ENCODE measurements around the gene NPIPA2. TPM values are rescaled to one million over a fixed set of nuclear protein-coding genes. Genes with fewer than 3 reads are reported as not detected.
"Not testable (repeated sequence)": the region's sequence is repeated elsewhere in the genome, so short reads cannot be mapped to it uniquely, and the experiment has no call there.

Gene NPIPA2
- 6.4 TPM for polyA plus RNA-seq (2013, experiment 1 of 2; ENCODE audit: insufficient read length)
- polyA plus RNA-seq (2013, experiment 2 of 2; ENCODE audit: insufficient read length) = 1.6 TPM

GRCh38 chr16:14742273-14743128 is at the start of gene NPIPA2:
Gene NPIPA2 (plus strand): TSS chr16:14742533. CDS start chr16:14748066, 5,533 bp downstream.
- DNase-seq = not testable (repeated sequence)

DNA sequence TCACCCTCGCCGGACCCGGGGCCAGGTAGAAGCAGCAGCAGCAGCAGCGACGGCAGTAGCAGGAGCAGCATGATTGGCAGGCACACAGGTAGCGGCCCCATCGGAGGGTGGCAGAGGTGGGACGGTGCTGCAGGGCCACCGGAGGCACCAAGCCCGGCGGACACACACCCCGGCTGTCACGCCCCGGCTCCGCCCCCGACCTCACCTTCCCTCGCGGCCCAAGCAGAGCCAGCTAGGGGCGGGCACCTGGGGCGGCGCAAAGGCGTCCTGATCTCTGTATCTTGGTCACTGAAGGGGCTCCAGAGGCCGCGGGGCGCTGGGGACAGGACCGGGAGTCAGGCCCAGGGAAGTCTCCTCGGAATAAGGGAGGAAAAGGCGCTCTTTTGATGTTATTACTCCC is 48.2 kb upstream of the NPIPA2 start, which contains the start of gene PLA2G10:
Gene PLA2G10, minus strand, starts transcription at position 180 of the 400 bp plus-strand sequence. Its CDS starts 79 bp downstream, at position 101.
- DNase-seq = not testable (repeated sequence)

- DNase-seq = not testable (repeated sequence)
Observed at GRCh38 chr16:14701859-14702258, 40.5 kb upstream of the NPIPA2 start.

GRCh38 chr16:14702672-14703071 is 39.7 kb upstream of the NPIPA2 start:
- DNase-seq = not testable (repeated sequence)

- DNase-seq = not testable (repeated sequence)
Observed at GRCh38 chr16:14703156-14704011, 38.9 kb upstream of the NPIPA2 start, which contains the start of gene NPIPA3. Gene NPIPA3 (plus strand): TSS chr16:14703411. CDS start chr16:14708944, 5,533 bp downstream.

DNA sequence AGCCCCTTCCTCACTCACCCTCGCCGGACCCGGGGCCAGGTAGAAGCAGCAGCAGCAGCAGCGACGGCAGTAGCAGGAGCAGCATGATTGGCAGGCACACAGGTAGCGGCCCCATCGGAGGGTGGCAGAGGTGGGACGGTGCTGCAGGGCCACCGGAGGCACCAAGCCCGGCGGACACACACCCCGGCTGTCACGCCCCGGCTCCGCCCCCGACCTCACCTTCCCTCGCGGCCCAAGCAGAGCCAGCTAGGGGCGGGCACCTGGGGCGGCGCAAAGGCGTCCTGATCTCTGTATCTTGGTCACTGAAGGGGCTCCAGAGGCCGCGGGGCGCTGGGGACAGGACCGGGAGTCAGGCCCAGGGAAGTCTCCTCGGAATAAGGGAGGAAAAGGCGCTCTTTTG is 9.1 kb upstream of the NPIPA2 start:
- DNase-seq = not testable (repeated sequence)

GRCh38 chr16:14740832-14741385 is 1.4 kb upstream of the NPIPA2 start:
- DNase-seq = not testable (repeated sequence)

GRCh38 chr16:14741794-14742193 is 539 bp upstream of the NPIPA2 start:
- DNase-seq = not testable (repeated sequence)

- not testable (repeated sequence) for DNase-seq
Observed at GRCh38 chr16:14773654-14774053, 31.3 kb downstream of the NPIPA2 start.

DNA sequence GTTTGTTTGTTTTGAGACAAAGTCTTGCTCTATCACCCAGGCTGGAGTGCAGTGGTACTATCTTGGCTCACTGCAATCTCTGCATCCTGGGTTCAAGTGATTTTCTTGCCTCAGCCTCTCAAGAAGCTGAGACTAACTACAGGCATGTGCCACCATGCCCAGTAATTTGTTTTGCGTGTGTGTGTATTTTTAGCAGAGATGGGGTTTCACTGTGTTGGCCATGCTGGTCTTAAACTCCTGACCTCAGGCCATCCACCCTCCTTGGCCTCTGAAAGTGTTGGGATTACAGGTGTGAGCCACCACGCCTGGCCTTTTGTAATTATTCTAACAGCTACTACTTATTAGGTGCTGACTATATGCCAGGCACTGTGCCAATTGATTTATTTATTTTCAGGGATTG is 33.3 kb downstream of the NPIPA2 start:
- DNase-seq = not testable (repeated sequence)

GRCh38 chr16:14776763-14777162 is 34.4 kb downstream of the NPIPA2 start:
- DNase-seq = not testable (repeated sequence)

GRCh38 chr16:14779368-14779877 is 37.1 kb downstream of the NPIPA2 start:
- DNase-seq = not testable (repeated sequence)

DNA sequence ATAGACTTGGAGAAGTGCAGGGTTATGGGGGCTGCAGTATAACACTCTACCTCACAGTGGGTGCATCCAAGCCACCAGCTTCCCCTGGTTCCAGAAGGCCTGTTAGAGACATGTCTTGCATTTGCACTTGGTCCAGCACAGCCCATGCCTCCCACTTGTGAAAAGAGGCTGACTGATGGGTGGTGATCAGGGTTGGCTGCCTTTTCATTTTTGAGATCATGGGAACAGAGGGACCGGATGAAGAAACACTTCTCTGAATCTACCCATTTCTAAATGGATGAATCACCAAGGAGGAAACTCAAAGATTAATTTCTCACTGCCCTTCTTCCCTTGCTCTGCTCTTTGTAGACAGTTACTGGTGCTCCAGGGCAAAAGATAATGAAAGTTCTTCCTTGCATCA is 43.8 kb downstream of the NPIPA2 start:
- not testable (repeated sequence) for DNase-seq

- not testable (repeated sequence) for DNase-seq
Observed at GRCh38 chr16:14789577-14789976, 47.2 kb downstream of the NPIPA2 start.

DNA sequence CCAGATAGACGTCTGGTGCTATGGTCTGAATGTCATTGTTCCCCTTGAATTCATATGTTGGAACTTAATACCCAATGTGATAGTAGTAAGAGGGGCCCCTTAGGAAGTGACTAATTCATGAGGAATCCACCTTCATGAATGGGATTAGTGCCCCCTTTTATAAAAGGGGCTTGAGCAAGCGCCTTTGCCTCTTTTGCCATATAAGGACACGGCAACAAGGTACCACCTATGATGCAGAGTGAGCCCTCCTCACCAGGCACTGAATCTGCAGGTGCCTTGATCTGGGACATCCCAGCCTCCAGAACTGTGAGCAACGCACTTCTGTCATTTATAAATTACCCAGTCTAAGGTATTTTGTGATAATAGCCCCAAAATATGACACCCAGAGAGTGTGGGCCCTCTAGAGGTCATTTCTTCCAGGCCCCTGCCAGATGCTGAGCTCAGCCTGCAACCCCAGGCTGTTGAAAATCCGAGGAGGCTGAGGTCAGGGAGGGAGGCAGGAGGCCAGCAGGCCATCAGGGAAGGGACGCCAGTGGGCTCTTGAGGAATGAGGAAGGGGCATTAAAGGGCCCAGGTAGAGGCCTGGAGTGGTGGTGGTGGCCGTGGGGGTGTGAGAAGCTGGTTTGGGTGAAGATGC is 48.1 kb downstream of the NPIPA2 start:
- DNase-seq = not testable (repeated sequence)

- not testable (repeated sequence) for DNase-seq
Observed at GRCh38 chr16:14792914-14793313, 50.6 kb downstream of the NPIPA2 start.

DNA sequence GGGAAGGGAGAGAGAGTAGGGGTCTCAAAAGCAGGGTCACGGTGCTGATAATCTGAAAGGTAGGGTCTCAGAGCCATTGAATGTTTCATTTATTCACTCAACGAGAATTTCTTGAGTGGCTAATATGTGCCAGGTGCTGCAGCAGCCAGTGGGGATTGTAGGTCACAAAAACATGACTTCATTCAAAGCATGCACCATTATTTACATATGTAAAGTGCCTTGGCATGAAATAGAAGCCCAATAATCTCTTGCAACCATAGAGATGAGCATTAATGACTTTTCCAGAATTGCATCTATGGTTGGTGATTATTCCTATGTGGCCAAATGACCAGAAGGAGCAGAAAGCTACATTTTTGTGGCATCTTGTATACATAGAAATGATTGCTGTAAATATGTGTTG is 55.2 kb downstream of the NPIPA2 start:
- DNase-seq = not testable (repeated sequence)

- DNase-seq = not testable (repeated sequence)
Observed at GRCh38 chr16:14803577-14803976, 61.2 kb downstream of the NPIPA2 start.

- DNase-seq = not testable (repeated sequence)
Observed at GRCh38 chr16:14807184-14807678, 64.9 kb downstream of the NPIPA2 start.

- DNase-seq = not testable (repeated sequence)
Observed at GRCh38 chr16:14813890-14814289, 71.6 kb downstream of the NPIPA2 start.
